Fibroblast of pulmonary artery (primary cell): ENCODE results near the gene ITM2C.
A peak's percentile ranks its signal among the peaks of the same experiment; 100 is the strongest.

ENCODE experiments used
- DNase-seq: peaks from one replicate; pipeline ENCODE4 v3.0.0-alpha.2; 2010; ENCODE audit warnings: low read depth
- H3K4me3 ChIP-seq: replicated peaks from 2 replicates; pipeline ENCODE4 v1.5.1; 2011; ENCODE audit warnings: low read depth, mild to moderate bottlenecking, control low read depth, low read length, moderate library complexity
- TF ChIP-seq, protein P1 (sequence below): IDR thresholded peaks from 2 replicates; pipeline ENCODE4 v1.5.1; 2011; ENCODE audit warnings: mild to moderate bottlenecking, control low read depth, low read length, inconsistent platforms; ENCODE audit errors: missing control alignments

The ITM2C gene

DNA sequence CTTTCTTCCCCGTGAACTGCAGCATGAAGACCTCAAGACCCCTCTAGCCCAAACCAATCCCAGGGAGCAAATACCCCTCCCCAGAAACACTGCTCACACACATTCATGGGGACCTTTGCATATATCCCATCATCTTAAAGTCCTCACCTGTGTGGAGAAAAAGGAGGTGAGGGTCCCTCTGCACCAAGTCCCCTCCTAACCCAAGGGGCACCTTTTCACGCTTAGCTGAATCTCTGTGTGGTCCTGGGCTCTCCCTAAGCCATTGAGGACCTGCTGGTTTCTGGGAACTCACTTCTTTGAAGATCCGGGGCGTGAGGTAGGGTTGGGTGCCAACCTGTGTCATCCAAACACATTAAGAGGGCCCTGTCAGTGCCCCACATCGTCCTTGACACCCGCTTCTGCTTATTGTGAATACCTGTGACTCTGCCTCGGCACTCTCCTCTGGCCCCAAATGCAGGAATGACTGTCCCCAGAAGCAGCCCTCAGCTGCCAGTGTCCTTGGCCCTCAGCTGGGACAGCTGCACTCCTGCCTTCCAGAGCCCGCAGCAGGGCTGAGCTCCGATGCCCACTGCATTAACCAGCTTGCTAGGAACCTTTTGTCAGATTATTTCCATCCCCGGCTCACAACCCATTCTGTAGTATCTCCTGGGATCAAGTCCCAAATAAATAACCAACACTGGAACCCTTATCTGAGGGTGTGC lies 41.3 kb upstream of the ITM2C start:
- TF ChIP-seq, protein P1, sequence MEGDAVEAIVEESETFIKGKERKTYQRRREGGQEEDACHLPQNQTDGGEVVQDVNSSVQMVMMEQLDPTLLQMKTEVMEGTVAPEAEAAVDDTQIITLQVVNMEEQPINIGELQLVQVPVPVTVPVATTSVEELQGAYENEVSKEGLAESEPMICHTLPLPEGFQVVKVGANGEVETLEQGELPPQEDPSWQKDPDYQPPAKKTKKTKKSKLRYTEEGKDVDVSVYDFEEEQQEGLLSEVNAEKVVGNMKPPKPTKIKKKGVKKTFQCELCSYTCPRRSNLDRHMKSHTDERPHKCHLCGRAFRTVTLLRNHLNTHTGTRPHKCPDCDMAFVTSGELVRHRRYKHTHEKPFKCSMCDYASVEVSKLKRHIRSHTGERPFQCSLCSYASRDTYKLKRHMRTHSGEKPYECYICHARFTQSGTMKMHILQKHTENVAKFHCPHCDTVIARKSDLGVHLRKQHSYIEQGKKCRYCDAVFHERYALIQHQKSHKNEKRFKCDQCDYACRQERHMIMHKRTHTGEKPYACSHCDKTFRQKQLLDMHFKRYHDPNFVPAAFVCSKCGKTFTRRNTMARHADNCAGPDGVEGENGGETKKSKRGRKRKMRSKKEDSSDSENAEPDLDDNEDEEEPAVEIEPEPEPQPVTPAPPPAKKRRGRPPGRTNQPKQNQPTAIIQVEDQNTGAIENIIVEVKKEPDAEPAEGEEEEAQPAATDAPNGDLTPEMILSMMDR: no peak
- no peak overlapping the region for H3K4me3 ChIP-seq
- DNase-seq: no peak

DNA sequence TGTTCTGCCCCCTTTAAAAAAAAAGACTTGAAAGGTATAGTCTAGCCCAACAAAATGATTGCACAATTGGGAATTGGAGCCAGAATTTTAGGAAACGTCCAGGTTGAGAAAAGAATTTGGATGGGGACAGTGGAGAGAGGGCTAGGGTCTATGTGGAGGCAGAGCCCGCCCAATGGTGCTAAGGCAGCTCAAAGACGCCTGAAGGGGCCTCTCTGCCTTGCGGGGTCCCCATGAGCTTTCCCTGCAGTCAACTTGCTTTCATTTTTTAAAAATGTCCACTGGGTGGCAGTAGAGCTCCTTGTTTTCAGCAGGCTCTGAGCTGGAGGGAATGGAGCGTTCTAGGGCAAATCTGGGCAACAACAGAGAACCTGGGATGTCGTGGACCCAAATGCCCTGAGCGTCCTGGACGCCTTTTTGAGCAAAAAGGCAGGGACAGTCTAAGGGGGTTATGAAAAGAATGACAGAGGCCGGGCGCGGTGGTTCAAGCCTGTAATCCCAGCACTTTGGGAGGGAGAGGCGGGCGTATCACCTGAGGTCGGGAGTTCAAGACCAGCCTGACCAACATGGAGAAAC lies 40.2 kb upstream of the ITM2C start:
- TF ChIP-seq, protein P1: peak; percentile 62
- H3K4me3 ChIP-seq: peak overlapping the region; percentile 50
- peak; percentile 89 for DNase-seq

DNA sequence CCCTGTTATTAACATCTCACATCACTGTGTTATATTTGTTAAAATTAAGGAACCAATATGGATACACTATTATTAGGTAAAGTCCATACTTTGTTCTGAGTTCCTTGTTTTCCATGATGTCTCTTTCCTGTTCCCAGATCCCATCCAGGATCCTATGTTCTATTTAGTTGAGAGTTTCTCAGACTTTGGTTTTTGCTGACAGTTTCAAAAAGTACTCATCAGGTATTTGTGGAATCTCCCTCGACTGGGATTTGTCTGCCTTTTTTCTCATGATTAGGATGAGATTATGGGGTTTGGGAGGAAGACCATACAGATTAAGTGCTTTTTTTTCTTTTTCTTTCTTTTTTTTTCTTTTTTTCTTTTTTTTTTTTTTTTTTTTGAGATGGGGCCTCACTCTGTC lies 39.4 kb upstream of the ITM2C start:
- TF ChIP-seq, protein P1: no peak
- no peak overlapping the region for H3K4me3 ChIP-seq
- no peak for DNase-seq

DNA sequence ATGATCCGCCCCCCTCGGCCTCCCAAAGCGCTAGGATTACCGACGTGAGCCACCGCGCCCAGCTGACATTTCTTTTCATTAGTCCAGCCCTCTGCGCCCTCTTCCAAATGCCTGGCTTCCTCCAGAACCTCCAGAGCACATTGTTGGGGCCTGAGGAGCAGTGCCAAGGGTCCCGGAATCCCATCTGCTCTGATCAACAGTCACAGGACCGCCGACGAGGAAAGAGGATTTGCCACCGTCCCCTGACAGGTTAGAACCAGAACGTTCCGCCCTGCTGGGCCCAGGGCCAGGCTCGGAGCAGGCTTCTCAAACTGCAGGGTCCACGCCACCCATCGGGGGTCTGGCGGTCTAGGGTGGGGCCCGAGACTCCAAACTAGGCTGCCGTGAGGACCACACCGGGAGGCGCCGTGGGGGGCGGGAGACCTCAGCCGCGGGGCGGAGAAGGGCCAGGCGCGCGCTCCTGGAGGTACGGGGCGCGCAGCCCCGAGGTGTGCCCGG lies 36.9 kb upstream of the ITM2C start:
- no peak overlapping the region for H3K4me3 ChIP-seq
- TF ChIP-seq, protein P1: no peak
- DNase-seq: no peak

DNA sequence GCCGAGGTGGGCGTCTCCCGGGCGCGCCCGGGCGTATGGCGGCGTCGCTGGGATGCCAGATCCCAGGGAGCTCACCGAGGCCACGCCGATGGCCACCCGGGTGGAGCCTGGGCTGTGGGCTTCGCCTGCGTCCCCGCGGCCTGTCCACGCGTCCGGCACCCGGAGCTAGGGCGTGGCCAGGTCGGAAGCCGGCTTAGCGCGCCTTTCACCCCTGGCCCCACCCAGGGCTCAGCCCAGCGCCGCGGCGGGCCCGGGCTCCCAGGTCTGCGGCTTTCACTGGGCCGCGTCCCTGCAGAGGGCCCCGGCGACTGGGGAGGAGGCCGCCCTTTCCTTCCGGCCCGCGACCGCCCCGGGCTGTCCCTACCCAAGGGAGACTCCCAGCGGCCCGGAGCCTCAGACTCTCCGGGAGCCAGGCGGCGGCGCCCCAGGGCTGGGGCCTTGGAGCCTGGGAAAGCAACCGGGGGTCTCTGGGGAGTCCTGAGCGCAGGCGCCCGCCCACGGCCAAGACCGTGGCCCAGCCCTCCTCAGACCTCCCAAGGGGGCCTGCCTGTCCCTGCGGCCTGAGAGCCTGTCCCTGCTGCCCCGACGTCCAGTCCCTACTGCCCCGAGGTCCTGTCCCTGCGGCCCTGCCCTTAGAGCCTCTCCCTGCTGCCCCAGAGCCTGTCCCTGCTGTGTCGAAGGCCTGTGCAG lies 36.3 kb upstream of the ITM2C start:
- no peak for DNase-seq
- TF ChIP-seq, protein P1: no peak
- H3K4me3 ChIP-seq: peak overlapping the region; percentile 3

DNA sequence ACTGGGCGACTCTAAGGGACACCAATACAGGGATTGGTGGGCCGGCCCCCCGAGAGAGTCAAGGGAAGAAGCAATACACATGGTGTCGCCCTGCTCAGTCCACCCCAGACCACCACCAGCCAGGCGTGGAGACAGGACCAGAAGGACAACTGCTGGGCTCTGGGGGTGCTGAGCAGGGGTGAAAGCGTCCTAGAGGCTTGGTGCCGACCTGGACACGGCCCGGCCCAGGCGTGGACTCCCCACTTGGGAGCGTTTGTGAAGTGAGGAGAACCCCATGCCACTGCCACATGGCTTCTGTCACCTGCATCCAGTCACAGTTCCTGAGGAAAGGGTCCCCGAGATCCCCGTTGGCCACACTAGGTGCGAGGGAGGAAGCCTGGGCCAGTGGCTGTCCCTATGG lies 35.4 kb upstream of the ITM2C start:
- TF ChIP-seq, protein P1: no peak
- DNase-seq: no peak
- no peak overlapping the region for H3K4me3 ChIP-seq
